ENCODE results near the gene ACSS1.

Gene ACSS1

DNA sequence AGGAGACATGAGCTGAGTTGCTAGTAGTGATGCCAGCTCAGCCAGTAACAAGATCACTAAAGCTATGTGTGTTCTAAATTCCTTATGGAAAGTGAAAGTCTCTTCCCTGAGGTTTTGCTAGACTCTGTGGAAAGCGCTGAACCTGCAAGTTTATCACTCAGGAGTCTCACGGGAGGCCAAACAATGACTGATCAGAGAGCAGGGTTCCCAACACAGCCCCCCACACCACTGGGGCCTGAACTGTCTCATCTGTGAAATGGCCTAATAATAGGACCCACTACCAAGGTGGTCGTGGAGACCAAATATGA lies 19.9 kb downstream of the ACSS1 start:
- DNase-seq (ENCODE audit: low spot score), result no peak
- TF ChIP-seq, protein P1, sequence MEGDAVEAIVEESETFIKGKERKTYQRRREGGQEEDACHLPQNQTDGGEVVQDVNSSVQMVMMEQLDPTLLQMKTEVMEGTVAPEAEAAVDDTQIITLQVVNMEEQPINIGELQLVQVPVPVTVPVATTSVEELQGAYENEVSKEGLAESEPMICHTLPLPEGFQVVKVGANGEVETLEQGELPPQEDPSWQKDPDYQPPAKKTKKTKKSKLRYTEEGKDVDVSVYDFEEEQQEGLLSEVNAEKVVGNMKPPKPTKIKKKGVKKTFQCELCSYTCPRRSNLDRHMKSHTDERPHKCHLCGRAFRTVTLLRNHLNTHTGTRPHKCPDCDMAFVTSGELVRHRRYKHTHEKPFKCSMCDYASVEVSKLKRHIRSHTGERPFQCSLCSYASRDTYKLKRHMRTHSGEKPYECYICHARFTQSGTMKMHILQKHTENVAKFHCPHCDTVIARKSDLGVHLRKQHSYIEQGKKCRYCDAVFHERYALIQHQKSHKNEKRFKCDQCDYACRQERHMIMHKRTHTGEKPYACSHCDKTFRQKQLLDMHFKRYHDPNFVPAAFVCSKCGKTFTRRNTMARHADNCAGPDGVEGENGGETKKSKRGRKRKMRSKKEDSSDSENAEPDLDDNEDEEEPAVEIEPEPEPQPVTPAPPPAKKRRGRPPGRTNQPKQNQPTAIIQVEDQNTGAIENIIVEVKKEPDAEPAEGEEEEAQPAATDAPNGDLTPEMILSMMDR (IDR thresholded peaks at IDR 0.05; ENCODE audit: extremely low read depth, missing control alignments), result no peak

DNA sequence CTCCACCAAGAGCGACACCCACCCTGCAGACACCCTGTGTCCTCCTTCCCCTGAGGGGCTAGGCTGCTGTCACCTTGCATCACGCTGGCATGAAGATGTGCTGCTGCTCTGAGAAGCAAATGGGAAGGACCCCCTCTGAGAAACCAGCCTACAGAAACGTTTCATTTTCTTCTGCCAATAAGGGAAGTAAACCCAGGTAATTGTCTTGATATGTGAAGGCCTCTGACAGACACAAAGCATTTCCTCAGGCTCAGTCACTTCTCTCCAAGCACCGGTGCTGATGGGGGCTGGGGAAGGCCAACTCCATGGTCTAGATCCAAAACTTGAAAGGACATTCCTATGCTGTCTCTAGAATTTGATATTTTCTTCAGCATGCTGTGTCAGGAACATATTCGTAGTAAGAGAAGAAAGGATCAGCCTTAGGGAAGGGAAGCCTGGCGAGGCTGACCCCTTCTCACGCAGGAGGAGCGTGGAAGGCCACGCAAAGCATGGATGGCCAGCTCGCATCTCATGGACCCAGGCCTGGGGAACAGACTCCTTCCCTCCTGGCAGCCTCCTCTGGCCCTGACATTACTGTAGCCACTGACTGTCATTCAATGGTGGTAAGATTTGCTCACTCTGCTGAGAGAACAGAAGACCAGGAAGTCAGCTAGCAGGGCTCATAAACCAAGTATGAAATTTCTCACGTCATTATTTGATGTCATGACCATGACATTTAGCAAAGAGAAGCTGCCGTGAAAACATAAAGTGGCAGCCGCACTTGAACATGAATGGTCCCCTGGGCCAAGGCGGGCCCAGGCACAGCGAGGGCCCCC lies 20.4 kb downstream of the ACSS1 start:
- no peak for DNase-seq (ENCODE audit: low spot score)
- TF ChIP-seq, protein P1 (IDR thresholded peaks at IDR 0.05; ENCODE audit: extremely low read depth, missing control alignments), result no peak

DNA sequence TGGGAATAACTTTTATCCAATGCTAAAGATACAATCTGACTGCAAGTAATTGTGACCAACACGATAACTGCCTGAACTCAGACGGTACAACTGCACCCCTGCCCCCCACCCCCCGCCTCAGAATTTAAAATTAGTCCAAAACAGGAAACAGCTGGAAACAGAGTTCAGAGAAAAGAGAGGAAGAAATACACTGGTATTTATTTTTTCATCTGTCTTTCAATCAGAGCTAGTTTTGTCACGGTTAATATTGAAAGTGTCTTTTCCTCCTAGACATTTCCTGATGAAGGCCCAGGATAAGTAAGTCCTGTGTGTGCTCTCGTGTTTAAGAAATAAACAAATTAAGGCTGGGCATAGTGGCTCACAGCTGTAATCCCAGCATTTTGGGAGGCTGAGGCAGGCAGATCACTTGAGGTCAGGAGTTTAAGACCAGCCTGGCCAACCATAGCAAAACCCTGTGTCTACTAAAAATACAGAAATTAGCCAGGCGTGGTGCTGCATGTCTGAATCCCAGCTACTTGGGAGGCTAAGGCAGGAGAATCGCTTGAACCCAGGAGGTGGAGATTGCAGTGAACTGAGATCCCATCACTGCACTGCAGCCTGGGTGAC lies 21.5 kb downstream of the ACSS1 start:
- TF ChIP-seq, protein P1 (IDR thresholded peaks at IDR 0.05; ENCODE audit: extremely low read depth, missing control alignments), result no peak
- no peak for DNase-seq (ENCODE audit: low spot score)

DNA sequence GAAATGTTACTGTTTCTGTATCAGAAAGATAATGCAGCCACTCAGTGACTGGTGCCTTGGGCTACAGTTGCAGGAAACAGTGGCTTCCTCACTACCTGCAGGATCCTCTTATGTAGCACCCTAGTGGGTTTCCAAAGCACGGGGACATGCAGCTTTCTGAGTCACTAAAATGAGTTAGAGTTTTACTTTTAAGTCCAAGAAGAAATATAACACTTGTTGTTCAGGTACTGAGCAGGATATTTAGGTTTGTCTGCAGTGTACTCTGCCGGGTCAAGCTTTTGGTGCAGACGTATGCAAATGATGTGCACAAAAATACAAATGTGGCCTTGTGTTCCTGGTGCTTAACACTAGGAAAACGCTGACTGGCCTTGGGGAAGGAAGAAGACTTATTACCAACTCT lies 22.0 kb downstream of the ACSS1 start:
- TF ChIP-seq, protein P1 (IDR thresholded peaks at IDR 0.05; ENCODE audit: extremely low read depth, missing control alignments), result no peak
- no peak for DNase-seq (ENCODE audit: low spot score)

DNA sequence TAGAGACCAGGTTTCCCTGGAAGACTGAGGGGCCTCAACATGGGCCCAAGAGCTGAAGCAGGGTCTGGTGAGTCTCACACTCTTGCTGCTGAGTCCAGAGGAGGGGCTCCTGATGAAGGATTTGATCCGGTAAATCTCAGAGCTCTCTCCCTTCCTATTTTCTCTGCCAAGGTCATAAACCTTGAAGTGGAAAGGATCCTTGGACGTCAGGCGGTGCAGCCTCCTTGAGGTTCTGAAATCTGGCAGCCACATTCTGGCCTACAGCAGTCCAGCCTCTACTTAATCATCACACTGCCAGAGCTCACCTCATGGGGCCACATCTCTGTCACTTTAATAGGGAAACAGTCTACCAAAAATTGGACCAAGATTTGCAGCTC lies 24.0 kb downstream of the ACSS1 start:
- DNase-seq (ENCODE audit: low spot score), result no peak
- TF ChIP-seq, protein P1 (IDR thresholded peaks at IDR 0.05; ENCODE audit: extremely low read depth, missing control alignments), result no peak

DNA sequence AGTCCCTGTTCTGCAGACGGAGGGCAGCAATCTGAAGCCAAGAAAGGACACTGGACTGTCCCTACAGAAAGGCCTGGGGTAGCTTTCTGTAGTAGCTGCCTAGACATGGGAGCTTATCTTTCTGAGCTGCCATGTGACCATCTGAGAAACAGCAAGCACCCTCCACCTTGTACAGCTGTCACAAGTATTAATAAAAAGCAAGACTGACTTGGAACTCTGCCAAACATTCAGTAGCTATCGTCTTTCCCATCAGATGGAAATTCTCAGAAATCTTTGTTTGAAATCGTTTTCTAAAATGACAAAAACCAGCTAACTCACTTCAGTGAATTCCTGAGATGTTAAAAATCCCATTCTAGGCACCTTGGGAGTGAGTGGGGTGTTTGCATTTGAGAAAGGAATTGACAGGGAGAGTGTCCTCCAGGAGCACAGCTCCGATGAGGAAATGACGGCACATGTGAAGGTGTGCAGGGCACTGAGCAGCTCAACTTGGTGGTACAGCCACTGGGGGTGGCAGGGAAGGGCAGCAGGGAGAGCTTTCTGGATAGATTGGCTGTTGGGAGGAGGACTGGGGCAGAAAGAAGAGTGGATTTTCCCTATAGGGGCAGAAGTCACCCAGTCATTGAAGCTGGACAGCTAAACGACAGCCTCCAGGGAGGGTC lies 24.5 kb downstream of the ACSS1 start:
- TF ChIP-seq, protein P1 (IDR thresholded peaks at IDR 0.05; ENCODE audit: extremely low read depth, missing control alignments), result no peak
- DNase-seq (ENCODE audit: low spot score), result no peak

All from GM20000 (cell line).